Stimulated activated naive CD8-positive, alpha-beta T cell treated with anti-CD3 and anti-CD28 coated beads, Interleukin-15, Interleukin-2, amounts not matched to agents 100 ng/mL and 50 ng/mL, for 24 hours (primary cell): ENCODE data around the gene AIRE.
"Not testable (repeated sequence)": the region's sequence is repeated elsewhere in the genome, so short reads cannot be mapped to it uniquely, and the experiment has no call there.

Source experiments
- H3K27ac Mint-ChIP-seq: one replicate; pipeline ENCODE4 v1.8.0; 2021; ENCODE audit warnings: mild to moderate bottlenecking, mixed read lengths
- H3K27me3 Mint-ChIP-seq: one replicate; pipeline ENCODE4 v1.8.0; 2021; ENCODE audit warnings: mixed read lengths
- H3K36me3 Mint-ChIP-seq: one replicate; pipeline ENCODE4 v1.8.0; 2021; ENCODE audit warnings: low read depth, mixed read lengths
- H3K4me1 Mint-ChIP-seq: one replicate; pipeline ENCODE4 v1.8.0; 2021; ENCODE audit warnings: low read depth, mixed read lengths
- H3K4me3 Mint-ChIP-seq: one replicate; pipeline ENCODE4 v1.8.0; 2021; ENCODE audit warnings: mild to moderate bottlenecking, mixed read lengths
- H3K9me3 Mint-ChIP-seq: one replicate; pipeline ENCODE4 v1.8.0; 2021; ENCODE audit warnings: mixed read lengths

Gene AIRE

DNA sequence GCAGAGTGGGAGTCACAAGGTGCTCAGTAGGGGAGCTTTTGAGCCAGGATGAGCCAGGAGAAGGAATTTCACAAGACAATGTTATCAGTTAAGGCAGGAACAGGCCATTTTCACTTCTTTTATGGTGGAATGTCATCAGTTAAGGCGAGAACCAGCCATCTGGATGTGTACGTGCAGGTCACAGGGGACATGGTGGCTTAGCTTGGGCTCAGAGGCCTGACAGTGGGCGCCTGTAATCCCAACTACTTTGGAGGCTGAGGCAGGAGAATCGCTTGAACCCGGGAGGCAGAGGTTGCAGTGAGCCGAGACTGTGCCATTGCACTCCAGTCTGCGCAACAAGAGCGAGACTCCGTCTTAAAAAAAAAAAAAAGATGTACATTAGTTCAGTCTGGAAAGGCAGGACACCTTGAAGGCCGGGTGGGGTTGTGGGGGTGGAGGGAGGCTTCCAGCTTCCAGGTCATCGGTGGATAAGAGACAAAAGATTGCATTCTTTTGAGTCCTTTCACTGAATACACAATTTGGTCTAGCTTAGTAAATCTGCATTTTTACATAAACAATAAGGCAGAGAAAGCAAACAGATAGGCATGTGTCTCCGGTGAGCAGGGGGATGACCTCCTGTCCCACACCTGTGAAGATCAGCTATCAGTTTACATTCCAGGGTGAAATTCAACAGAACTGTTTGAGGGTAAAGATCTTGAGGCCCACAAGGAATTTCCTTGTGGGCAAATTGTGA lies 56.2 kb downstream of the AIRE start:
- H3K36me3 Mint-ChIP-seq, H3K27me3 Mint-ChIP-seq, H3K9me3 Mint-ChIP-seq, H3K4me3 Mint-ChIP-seq, H3K27ac Mint-ChIP-seq: not testable (repeated sequence)
- peaks cover 20% of the 10 kb centered on the region for H3K4me1 Mint-ChIP-seq

GRCh38 chr21:44342981-44343380 lies 57.3 kb downstream of the AIRE start:
- not testable (repeated sequence) for H3K27me3 Mint-ChIP-seq, H3K36me3 Mint-ChIP-seq, H3K27ac Mint-ChIP-seq, H3K4me3 Mint-ChIP-seq, H3K9me3 Mint-ChIP-seq
- peaks cover 15% of the 10 kb centered on the region for H3K4me1 Mint-ChIP-seq

DNA sequence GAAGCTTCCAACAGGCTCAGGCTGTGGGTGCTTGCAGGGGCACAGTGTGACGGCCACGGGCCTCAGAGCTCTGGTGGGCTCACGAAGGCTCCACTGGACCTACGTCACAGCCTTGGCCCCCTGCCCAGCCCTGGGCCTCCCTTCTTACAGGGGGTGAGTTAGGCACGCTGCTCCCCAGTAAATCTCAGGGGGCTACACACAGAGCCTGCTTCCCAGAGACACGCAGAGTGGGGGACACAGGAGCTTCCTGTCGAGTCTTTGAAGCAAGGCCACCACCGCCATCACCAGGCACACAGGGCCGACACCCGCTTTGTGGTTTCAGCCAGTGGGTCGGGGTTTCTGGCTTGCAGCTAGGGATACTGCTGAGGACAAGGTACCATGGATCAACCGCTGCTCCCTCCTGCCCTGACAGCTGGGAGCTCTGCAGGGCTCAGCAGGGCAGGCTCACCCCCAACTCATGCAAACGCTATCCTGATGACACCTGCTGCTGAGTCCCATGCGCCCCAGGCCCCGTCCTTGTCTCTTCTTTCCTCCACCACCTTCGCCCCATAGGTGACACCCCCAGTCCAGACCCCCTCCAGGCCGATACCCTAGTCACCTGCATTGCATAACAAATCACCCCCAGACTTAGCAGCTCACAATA lies 59.0 kb downstream of the AIRE start:
- peaks cover 7% of the 10 kb centered on the region for H3K27me3 Mint-ChIP-seq
- H3K27ac Mint-ChIP-seq, result no peak overlapping the region
- no peaks in the 10 kb centered on the region for H3K9me3 Mint-ChIP-seq
- H3K4me1 Mint-ChIP-seq, result peaks cover 11% of the 10 kb centered on the region
- no peak overlapping the region for H3K4me3 Mint-ChIP-seq
- no peaks in the 10 kb centered on the region for H3K36me3 Mint-ChIP-seq

- Mint-ChIP-seq H3K27me3 (peaks cover 7% of the 10 kb centered on the region), H3K36me3 (no peaks in the 10 kb centered on the region), H3K27ac (no peak overlapping the region), H3K4me3 (no peak overlapping the region), H3K4me1 (peaks cover 2% of the 10 kb centered on the region), H3K9me3 (no peaks in the 10 kb centered on the region)
Measured at GRCh38 chr21:44345495-44345894, 59.8 kb downstream of the AIRE start.

DNA sequence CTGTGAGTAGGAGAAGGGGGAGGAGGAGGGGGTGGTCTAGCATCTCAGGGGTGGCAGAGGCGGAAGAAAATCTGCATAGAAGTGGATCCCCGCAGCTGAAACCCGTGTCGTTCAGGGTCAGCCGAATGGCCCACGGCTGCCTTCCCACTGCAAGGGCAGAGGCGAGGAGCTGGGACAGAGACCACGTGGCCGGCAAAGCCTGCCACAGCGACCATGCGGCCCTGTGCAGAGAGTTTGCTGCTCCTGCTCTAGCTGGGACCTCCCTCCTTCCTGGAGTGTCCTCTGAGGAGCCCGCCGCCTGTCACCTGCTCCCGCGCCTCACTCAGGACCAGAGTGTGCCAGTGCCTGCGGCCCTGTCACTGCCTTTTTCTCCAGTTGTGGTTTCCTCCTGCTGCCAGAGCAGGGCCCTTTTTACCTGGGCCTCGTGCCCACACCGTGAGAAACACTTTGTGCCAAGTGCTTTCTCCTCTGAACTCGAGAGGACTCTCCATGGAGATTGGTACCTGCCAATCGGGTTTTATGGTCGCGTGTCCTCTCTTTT lies 62.3 kb downstream of the AIRE start:
- Mint-ChIP-seq H3K36me3 (no peaks in the 10 kb centered on the region), H3K4me1 (peaks cover 13% of the 10 kb centered on the region), H3K4me3 (no peak overlapping the region), H3K27me3 (peaks cover 10% of the 10 kb centered on the region), H3K27ac (no peak overlapping the region), H3K9me3 (no peaks in the 10 kb centered on the region)
